Mesendoderm (in vitro differentiated cells): ENCODE measurements around the gene BAIAP2L2.

Experiments
- DNase-seq: peaks from one replicate; pipeline ENCODE4 v3.0.0; 2013
- H2AK5ac ChIP-seq: 2 replicates; pipeline ENCODE4 v1.6.1; 2013; ENCODE audit warnings: low read length, inconsistent platforms
- H2BK120ac ChIP-seq: 2 replicates; pipeline ENCODE4 v1.6.1; 2013; ENCODE audit warnings: low read depth, mild to moderate bottlenecking, low read length, moderate library complexity, mixed read lengths
- H2BK15ac ChIP-seq: replicated peaks from 2 replicates; pipeline ENCODE4 v1.6.1; 2013; ENCODE audit warnings: low read depth, mild to moderate bottlenecking, moderate library complexity
- H2BK5ac ChIP-seq: 2 replicates; pipeline ENCODE4 v1.6.1; 2013; ENCODE audit warnings: low read length, inconsistent platforms
- H3K18ac ChIP-seq: 2 replicates; pipeline ENCODE4 v1.6.1; 2013; ENCODE audit warnings: mild to moderate bottlenecking, low read length, mixed read lengths
- H3K23ac ChIP-seq: one replicate; pipeline ENCODE4 v1.6.1; 2013; ENCODE audit warnings: low read length
- H3K27ac ChIP-seq: 2 replicates; pipeline ENCODE4 v1.5.1; 2013; ENCODE audit warnings: low read depth, mild to moderate bottlenecking, inconsistent platforms, low read length, moderate library complexity
- H3K27me3 ChIP-seq: 2 replicates; pipeline ENCODE4 v1.6.1; 2013; ENCODE audit warnings: low read length, control low read depth, mild to moderate bottlenecking, inconsistent platforms; ENCODE audit not compliant: insufficient read depth, poor library complexity
- H3K36me3 ChIP-seq: 2 replicates; pipeline ENCODE4 v1.6.1; 2013; ENCODE audit warnings: low read length, inconsistent platforms; ENCODE audit not compliant: control insufficient read depth, insufficient read depth
- H3K4ac ChIP-seq: one replicate; pipeline ENCODE4 v1.6.1; 2013; ENCODE audit warnings: low read depth, mild to moderate bottlenecking, low read length, moderate library complexity
- H3K4me1 ChIP-seq: 2 replicates; pipeline ENCODE4 v1.6.1; 2013; ENCODE audit warnings: low read depth, low read length, inconsistent platforms; ENCODE audit not compliant: control insufficient read depth
- H3K4me2 ChIP-seq: 2 replicates; pipeline ENCODE4 v1.6.1; 2013; ENCODE audit warnings: low read length
- H3K4me3 ChIP-seq: 2 replicates; pipeline ENCODE4 v1.5.1; 2013; ENCODE audit warnings: mild to moderate bottlenecking, low read length
- H3K56ac ChIP-seq: one replicate; pipeline ENCODE4 v1.6.1; 2013; ENCODE audit warnings: low read length
- H3K79me1 ChIP-seq: 2 replicates; pipeline ENCODE4 v1.6.1; 2013; ENCODE audit warnings: low read length, inconsistent platforms
- H3K79me2 ChIP-seq: 2 replicates; pipeline ENCODE4 v1.6.1; 2013; ENCODE audit warnings: mild to moderate bottlenecking, low read length; ENCODE audit not compliant: control insufficient read depth, insufficient read depth
- H3K9ac ChIP-seq: 2 replicates; pipeline ENCODE4 v1.6.1; 2013; ENCODE audit warnings: low read length, inconsistent platforms
- H4K5ac ChIP-seq: one replicate; pipeline ENCODE4 v1.6.1; 2013; ENCODE audit warnings: low read length
- H4K8ac ChIP-seq: one replicate; pipeline ENCODE4 v1.6.1; 2013; ENCODE audit warnings: low read depth, mild to moderate bottlenecking, control low read depth, low read length, moderate library complexity
- WGBS: extraction: QIAGEN DNeasy Blood & Tissue Kit; methylation state at CpG from one replicate; pipeline ENCODE4 v1.1.7; 2013; ENCODE audit warnings: low lambda C conversion rate, missing lambda C conversion rate; ENCODE audit not compliant: insufficient coverage; ENCODE audit errors: extremely low coverage; 5-methylcytosine and 5-hydroxymethylcytosine counted together

The BAIAP2L2 gene

DNA sequence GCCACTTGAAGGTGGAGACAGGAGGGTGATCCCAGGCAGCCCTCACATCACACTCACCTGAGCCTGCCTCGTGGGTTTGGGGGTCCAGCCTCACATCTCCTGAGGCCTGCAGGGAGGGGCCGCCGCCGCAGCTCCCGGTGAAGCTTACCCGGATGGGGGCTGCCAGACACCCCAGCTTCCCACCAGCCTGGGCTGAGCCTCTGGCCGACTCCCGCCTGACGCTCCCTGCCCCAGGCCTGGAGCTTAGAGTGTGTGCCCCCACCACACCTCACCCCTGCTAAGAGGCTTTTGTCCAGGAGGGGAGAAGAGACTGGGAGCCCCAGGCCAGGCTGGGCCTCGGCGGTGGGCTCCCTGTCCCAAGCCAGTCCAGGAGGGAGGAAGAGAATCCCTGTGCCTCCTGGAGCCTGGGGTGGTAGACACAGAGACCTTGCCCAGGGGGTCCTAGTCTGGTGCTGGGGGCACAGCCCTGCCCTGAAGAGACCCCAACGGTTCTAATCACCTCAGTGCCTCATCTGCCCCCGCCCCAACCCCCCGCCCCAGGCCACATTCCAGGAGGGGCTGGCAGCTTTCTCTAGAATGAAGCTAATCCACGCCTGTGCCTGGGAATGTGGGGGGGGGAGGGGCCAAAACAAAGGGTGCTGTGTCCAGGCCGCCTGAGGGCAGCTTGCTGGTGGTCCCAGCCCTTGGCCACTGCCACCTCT lies 26.4 kb downstream of the BAIAP2L2 start, which contains the start of gene SLC16A8:
Gene SLC16A8, minus strand, starts transcription at position 254 of the 701 bp plus-strand sequence. CDS start 1,311 bp downstream, outside the sequence.
- Histone ChIP-seq H3K4ac (no peak within 1 kb of the TSS), H3K27ac (no peak within 1 kb of the TSS), H3K4me3 (no peak within 1 kb of the TSS), H2BK120ac (no peak within 1 kb of the TSS), H4K8ac (no peak within 1 kb of the TSS), H3K27me3 (peaks cover 2% of the 10 kb centered on the region), H3K79me2 (no peaks in the 10 kb centered on the region), H4K5ac (no peak within 1 kb of the TSS), H3K18ac (no peak within 1 kb of the TSS), H3K36me3 (no peaks in the 10 kb centered on the region), H3K4me2 (no peak within 1 kb of the TSS), H3K23ac (peak within 1 kb of the TSS; percentile 1), H2BK5ac (no peak within 1 kb of the TSS), H3K79me1 (no peaks in the 10 kb centered on the region), H3K4me1 (no peaks in the 10 kb centered on the region), H3K56ac (peak within 1 kb of the TSS; percentile 25), H3K9ac (no peak within 1 kb of the TSS), H2BK15ac (no peak within 1 kb of the TSS), H2AK5ac (no peak within 1 kb of the TSS)
- peak; percentile 57 for DNase-seq
- WGBS = no CpG with 5 or more reads among the region's 16 CpGs

DNA sequence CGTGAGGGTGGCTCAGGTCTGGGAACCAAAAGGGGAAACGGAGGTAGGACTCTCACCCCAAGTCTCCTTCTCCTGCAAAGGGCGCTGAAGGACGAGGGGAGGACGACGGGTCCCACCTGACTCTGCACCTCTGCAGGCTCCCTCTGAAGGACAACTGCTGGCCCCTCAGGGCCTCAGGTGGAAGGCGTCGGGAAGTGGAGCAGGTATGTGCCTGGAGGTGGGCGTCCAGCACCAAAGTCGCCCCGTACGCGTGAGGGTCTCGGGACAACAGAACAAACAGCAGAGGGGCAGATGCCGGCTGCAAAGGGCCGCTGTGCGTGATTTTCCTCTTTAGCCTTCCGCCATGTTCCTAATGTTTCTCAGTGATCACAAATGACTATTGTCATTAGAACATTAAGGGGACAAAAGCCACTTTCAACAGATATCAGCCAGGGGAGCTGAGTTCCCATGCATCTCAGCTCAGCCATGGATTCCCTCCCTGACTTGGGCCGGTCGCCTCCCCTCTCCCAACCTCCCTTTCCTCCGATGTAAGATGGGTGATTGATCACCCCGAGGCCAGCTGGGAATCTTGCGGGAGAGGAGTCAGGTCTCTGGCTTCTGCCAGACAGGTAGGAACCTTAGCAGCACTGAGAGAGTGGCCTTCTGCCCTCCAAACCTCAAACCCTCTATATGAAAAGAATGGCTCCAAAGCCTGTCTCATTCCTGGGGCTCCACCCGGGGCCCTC lies 27.3 kb downstream of the BAIAP2L2 start:
- H3K23ac ChIP-seq = no peak overlapping the region
- no peak overlapping the region for H2BK120ac ChIP-seq
- H3K79me2 ChIP-seq = no peaks in the 10 kb centered on the region
- no peak overlapping the region for H2AK5ac ChIP-seq
- H3K9ac ChIP-seq = no peak overlapping the region
- H3K27ac ChIP-seq = no peak overlapping the region
- no peaks in the 10 kb centered on the region for H3K79me1 ChIP-seq
- no peak overlapping the region for H3K56ac ChIP-seq
- DNase-seq = no peak
- H3K36me3 ChIP-seq = no peaks in the 10 kb centered on the region
- no peak overlapping the region for H2BK5ac ChIP-seq
- H3K4me2 ChIP-seq = no peak overlapping the region
- no peak overlapping the region for H3K4me3 ChIP-seq
- H3K18ac ChIP-seq = no peak overlapping the region
- H3K4me1 ChIP-seq = no peaks in the 10 kb centered on the region
- no CpG with 5 or more reads among the region's 24 CpGs for WGBS
- H3K4ac ChIP-seq = no peak overlapping the region
- peaks cover 2% of the 10 kb centered on the region for H3K27me3 ChIP-seq
- no peak overlapping the region for H2BK15ac ChIP-seq
- no peak overlapping the region for H4K5ac ChIP-seq
- no peak overlapping the region for H4K8ac ChIP-seq

DNA sequence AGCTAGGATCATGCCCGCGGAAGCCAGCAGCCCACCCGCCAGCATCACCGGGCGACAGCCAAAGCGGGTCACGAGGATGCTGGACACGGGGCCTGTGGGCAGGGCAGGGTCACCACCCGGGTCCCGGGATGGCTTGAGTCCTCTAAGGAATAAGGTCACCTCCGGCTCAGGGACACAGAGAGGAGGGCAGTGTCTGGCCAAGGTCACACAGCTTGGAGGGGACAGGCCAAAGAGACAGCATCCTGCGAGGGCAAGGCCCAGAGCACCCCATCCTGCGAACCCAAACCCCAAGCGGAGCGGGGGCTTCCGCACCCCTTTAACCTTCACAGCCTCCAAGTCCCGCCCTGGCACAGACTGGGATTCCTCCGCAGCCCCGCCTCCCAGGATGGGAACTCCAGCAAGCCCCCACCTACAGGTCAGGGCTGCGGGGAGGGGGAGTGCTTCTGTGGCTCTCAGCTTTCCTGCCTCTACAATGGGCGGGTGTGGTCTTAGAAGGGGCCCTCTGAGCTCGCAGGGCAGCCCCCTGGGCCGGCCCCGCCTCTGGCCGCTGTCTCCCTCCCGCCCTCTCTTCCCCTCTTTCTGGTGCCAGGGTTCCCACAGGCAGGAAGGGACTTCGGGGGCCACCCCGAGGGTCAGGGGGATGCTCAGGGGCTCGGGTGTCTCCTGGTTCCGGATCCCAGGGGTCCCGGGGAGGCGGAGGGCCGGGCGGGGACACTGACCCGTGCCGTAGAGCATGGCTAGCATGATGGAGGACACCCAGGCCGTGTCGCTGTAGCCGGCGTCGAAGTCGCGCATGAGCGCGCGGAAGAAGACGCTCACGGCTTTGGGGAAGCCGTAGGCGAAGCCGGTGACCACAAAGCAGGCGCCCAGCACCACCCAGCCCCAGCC lies 28.3 kb downstream of the BAIAP2L2 start:
- DNase-seq = no peak
- Histone ChIP-seq H3K23ac (no peak overlapping the region), H3K4me3 (no peak overlapping the region)

DNA sequence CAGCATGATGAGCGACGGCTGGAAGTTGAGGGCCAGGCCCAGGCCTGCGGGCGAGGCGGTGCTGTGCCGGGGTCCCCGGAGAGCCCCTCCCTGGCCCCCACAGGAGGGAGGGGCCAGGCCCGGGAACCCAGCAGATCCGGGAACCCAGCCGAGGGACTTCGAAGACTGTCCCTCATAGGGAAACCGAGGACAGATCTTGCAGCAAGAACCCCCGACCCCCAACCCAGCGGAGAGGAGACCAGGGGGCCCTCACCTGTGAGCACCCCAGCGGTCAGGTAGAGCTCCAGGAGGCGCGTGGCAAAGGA lies 28.9 kb downstream of the BAIAP2L2 start:
- no peak overlapping the region for H2BK5ac ChIP-seq
- no peak overlapping the region for H4K5ac ChIP-seq
- H3K79me1 ChIP-seq = no peaks in the 10 kb centered on the region
- no peak for DNase-seq
- H3K4me3 ChIP-seq = no peak overlapping the region
- no peaks in the 10 kb centered on the region for H3K79me2 ChIP-seq
- no peak overlapping the region for H3K56ac ChIP-seq
- WGBS = no CpG with 5 or more reads among the region's 17 CpGs
- H3K23ac ChIP-seq = no peak overlapping the region
- H3K4ac ChIP-seq = no peak overlapping the region
- no peak overlapping the region for H3K18ac ChIP-seq
- no peaks in the 10 kb centered on the region for H3K36me3 ChIP-seq
- peaks cover 2% of the 10 kb centered on the region for H3K27me3 ChIP-seq
- no peak overlapping the region for H3K27ac ChIP-seq
- H3K4me2 ChIP-seq = no peak overlapping the region
- H2AK5ac ChIP-seq = no peak overlapping the region
- H3K9ac ChIP-seq = no peak overlapping the region
- H2BK15ac ChIP-seq = no peak overlapping the region
- no peaks in the 10 kb centered on the region for H3K4me1 ChIP-seq
- no peak overlapping the region for H4K8ac ChIP-seq
- no peak overlapping the region for H2BK120ac ChIP-seq

More for the DNA sequence above, 28.3 kb downstream of the BAIAP2L2 start:
- no peaks in the 10 kb centered on the region for H3K4me1 ChIP-seq
- WGBS = no CpG with 5 or more reads among the region's 52 CpGs
- no peak overlapping the region for H2AK5ac ChIP-seq
- H3K9ac ChIP-seq = no peak overlapping the region
- no peak overlapping the region for H3K56ac ChIP-seq
- no peak overlapping the region for H2BK15ac ChIP-seq
- H4K5ac ChIP-seq = no peak overlapping the region
- H4K8ac ChIP-seq = no peak overlapping the region
- H2BK120ac ChIP-seq = no peak overlapping the region
- no peaks in the 10 kb centered on the region for H3K79me2 ChIP-seq
- no peaks in the 10 kb centered on the region for H3K79me1 ChIP-seq
- no peak overlapping the region for H3K4me2 ChIP-seq
- H3K18ac ChIP-seq = no peak overlapping the region
- no peak overlapping the region for H3K27ac ChIP-seq
- no peaks in the 10 kb centered on the region for H3K36me3 ChIP-seq
- H3K27me3 ChIP-seq = peaks cover 2% of the 10 kb centered on the region
- no peak overlapping the region for H2BK5ac ChIP-seq
- H3K4ac ChIP-seq = no peak overlapping the region

DNA sequence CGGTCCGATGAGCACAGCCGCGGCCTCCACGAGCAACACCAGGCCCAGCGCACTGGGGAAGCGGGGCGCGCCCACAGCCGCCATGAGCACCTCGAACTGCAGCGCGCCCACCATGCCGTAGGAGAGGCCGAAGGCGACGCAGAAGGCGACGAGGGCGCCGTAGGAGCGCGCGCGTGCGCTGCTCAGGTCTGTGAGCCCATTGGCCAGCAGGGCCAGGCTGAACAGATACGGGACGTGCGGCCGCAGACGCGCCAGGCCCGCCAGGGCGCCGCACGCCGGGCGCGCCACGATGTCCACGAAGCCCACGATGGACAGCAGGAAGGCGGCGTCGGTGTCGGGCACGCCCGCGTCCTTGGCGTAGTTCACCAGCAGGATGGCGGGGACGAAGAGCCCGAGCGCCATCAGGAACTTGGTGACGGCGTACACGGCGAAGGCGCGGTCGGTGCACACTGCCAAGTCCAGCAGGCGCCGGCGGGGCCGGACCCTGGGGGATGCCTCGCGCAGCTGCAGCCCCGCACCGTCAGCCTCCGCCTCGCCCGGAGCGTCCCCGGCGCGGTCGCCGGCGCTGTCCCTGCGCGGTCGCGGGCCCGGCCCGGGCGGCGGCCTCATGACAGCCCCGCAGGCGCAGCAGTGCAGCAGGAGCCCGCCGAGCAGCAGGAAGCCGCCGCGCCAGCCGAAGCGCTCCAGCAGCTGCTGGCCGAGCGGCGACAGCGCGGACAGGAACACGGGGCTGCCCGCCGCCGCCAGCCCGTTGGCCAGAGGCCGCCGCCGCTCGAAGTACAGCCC lies 29.4 kb downstream of the BAIAP2L2 start:
- H3K23ac ChIP-seq = no peak overlapping the region
- peak; percentile 53 for DNase-seq
- WGBS = no CpG with 5 or more reads among the region's 110 CpGs

More for the DNA sequence above, 29.4 kb downstream of the BAIAP2L2 start:
- Histone ChIP-seq H3K4me3 (no peak overlapping the region), H2BK120ac (no peak overlapping the region), H4K5ac (no peak overlapping the region), H3K79me2 (no peaks in the 10 kb centered on the region), H3K9ac (peak overlapping the region; percentile 40), H3K4me1 (no peaks in the 10 kb centered on the region), H2BK5ac (no peak overlapping the region), H3K27me3 (peaks cover 2% of the 10 kb centered on the region), H3K4ac (no peak overlapping the region), H3K79me1 (no peaks in the 10 kb centered on the region), H3K56ac (peak overlapping the region; percentile 64), H2AK5ac (no peak overlapping the region), H2BK15ac (no peak overlapping the region), H3K4me2 (peak overlapping the region; percentile 27), H4K8ac (no peak overlapping the region), H3K27ac (no peak overlapping the region), H3K18ac (no peak overlapping the region), H3K36me3 (no peaks in the 10 kb centered on the region)
